ENCODE data around the gene OR2V2. TPM values are rescaled to one million over a fixed set of nuclear protein-coding genes. Genes with fewer than 3 reads are reported as not detected.

OR2V2 gene
- total RNA-seq (2022; extraction: Qiagen RNA extraction; ENCODE audit: low read depth), result not detected in 5 replicates

GRCh38 chr5:181146927-181147636 is at the start of gene OR2V2:
Gene OR2V2, plus strand, starts transcription at chr5:181147586. Its CDS starts 7,357 bp downstream, at chr5:181154943.

GRCh38 chr5:181130832-181131496 is 16.4 kb upstream of the OR2V2 start, which contains the start of gene OR2V1:
Gene OR2V1, minus strand, starts transcription at chr5:181131169. Its CDS starts 5,865 bp downstream, at chr5:181125304.

GRCh38 chr5:181204826-181205760 is 57.7 kb downstream of the OR2V2 start, which contains the start of gene TRIM7:
Gene TRIM7, minus strand, starts transcription at chr5:181205196. Its CDS starts 86 bp downstream, at chr5:181205110.

Other genes with a start within 250 kb of the OR2V2 start
- gene BTNL8, start 248.4 kb upstream of the OR2V2 start, total RNA-seq (2022; extraction: Qiagen RNA extraction; ENCODE audit: low read depth), result not detected in 5 replicates
- not detected in 5 replicates for gene BTNL3, start 158.7 kb upstream of the OR2V2 start, total RNA-seq (2022; extraction: Qiagen RNA extraction; ENCODE audit: low read depth)
- 0.57 to 1.3 TPM (median 0.74 TPM) in 5 replicates for gene BTNL9, start 107.3 kb upstream of the OR2V2 start, total RNA-seq (2022; extraction: Qiagen RNA extraction; ENCODE audit: low read depth)
- gene OR2V1, start 16.4 kb upstream of the OR2V2 start, total RNA-seq (2022; extraction: Qiagen RNA extraction; ENCODE audit: low read depth), result not detected in 5 replicates
- 29.4 to 45.2 TPM (median 39.9 TPM) in 5 replicates for gene TRIM7, start 57.6 kb downstream of the OR2V2 start, total RNA-seq (2022; extraction: Qiagen RNA extraction; ENCODE audit: low read depth)
- gene TRIM41, start 75.7 kb downstream of the OR2V2 start, total RNA-seq (2022; extraction: Qiagen RNA extraction; ENCODE audit: low read depth), result 19.8 to 29.7 TPM (median 27.7 TPM) in 5 replicates
- 3,233 to 3,638 TPM (median 3,282 TPM) in 5 replicates for gene RACK1, start 96.3 kb downstream of the OR2V2 start, total RNA-seq (2022; extraction: Qiagen RNA extraction; ENCODE audit: low read depth)
- 4.9 to 7.4 TPM (median 6.4 TPM) in 5 replicates for gene TRIM52, start 113.6 kb downstream of the OR2V2 start, total RNA-seq (2022; extraction: Qiagen RNA extraction; ENCODE audit: low read depth)
- not detected in 5 replicates for gene OR4F3, start 219.7 kb downstream of the OR2V2 start, total RNA-seq (2022; extraction: Qiagen RNA extraction; ENCODE audit: low read depth)

All from A549 treated with RU486 at 1 μM for 4 hours (cell line).